ENCODE data around the gene TBL1X.

- TF ChIP-seq CTCF (IDR thresholded peaks at IDR 0.05) (no peak), POLR2AphosphoS5 (IDR thresholded peaks at IDR 0.05) (no peak), POLR2A (IDR thresholded peaks at IDR 0.05) (no peak)
Measured at GRCh38 chrX:9586992-9587392, 122.1 kb downstream of the TBL1X start.

Data from breast epithelium (tissue), 3 donors.